Neutrophil (primary cell): ENCODE data around the gene ZNF552.
"Not testable (repeated sequence)": the region's sequence is repeated elsewhere in the genome, so short reads cannot be mapped to it uniquely, and the experiment has no call there.

Experiments used
- H3K27ac ChIP-seq: fragments of 200-600 bp; sonication (generic); 2 replicates; pipeline ENCODE4 v1.5.1; 2016; ENCODE audit warnings: mild to moderate bottlenecking, moderate library complexity
- H3K27me3 ChIP-seq: fragments of 200-600 bp; sonication (generic); 2 replicates; pipeline ENCODE4 v1.6.0; 2016; ENCODE audit warnings: mild to moderate bottlenecking
- H3K36me3 ChIP-seq: fragments of 200-600 bp; sonication (generic); 2 replicates; pipeline ENCODE4 v1.5.1; 2017
- H3K4me1 ChIP-seq, 2 experiments: fragments of 200-600 bp in 1 of 2; sonication (generic) in 1 of 2; 1 replicate in 1 of 2; 2 replicates in 1 of 2; pipeline versions ENCODE4 v1.5.1 to v1.6.1; 2013 to 2016; ENCODE audit warnings: low read depth in 1 of 2, low read length in 1 of 2, mild to moderate bottlenecking in 1 of 2, moderate library complexity in 1 of 2; ENCODE audit not compliant: control insufficient read depth in 1 of 2, insufficient read depth in 1 of 2
- H3K4me3 ChIP-seq, 2 experiments: fragments of 200-600 bp in 1 of 2; sonication (generic) in 1 of 2; 1 replicate in 1 of 2; 2 replicates in 1 of 2; pipeline ENCODE4 v1.5.1; 2013 to 2016; ENCODE audit warnings: low read depth in 1 of 2, low read length in 1 of 2, mild to moderate bottlenecking in 1 of 2, moderate library complexity in 1 of 2
- H3K9me3 ChIP-seq: fragments of 200-600 bp; sonication (generic); 2 replicates; pipeline ENCODE4 v1.5.1; 2016
- TF ChIP-seq, protein P1 (sequence below): fragments of 200-600 bp; sonication (generic); IDR thresholded peaks from 2 replicates; pipeline ENCODE4 v1.5.1; 2016; ENCODE audit warnings: antibody characterized with exemption

The ZNF552 gene

DNA sequence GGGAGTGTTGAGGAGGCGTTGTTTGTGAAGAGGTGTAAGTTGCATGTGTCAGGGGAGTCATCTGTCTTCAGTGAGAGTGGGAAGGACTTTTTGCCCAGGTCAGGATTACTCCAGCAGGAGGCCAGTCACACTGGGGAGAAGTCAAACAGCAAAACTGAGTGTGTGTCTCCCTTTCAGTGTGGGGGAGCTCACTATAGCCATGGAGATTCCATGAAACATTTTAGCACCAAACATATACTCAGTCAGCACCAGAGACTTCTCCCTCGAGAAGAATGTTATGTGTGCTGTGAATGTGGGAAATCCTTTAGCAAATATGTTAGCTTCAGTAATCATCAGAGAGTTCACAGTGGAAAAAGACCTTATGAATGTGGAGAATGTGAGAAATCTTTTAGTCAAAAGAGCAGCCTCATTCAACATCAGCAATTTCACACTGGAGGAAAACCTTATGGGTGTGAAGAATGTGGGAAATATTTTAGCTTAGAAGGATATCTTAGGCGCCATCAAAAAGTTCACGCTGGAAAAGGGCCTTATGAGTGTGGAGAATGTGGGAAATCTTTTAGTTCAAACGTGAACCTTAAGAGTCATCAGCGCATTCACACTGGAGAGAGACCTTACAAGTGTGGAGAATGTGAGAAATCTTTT lies 26.5 kb upstream of the ZNF552 start:
- no peaks in the 10 kb centered on the region for H3K9me3 ChIP-seq
- TF ChIP-seq, protein P1, sequence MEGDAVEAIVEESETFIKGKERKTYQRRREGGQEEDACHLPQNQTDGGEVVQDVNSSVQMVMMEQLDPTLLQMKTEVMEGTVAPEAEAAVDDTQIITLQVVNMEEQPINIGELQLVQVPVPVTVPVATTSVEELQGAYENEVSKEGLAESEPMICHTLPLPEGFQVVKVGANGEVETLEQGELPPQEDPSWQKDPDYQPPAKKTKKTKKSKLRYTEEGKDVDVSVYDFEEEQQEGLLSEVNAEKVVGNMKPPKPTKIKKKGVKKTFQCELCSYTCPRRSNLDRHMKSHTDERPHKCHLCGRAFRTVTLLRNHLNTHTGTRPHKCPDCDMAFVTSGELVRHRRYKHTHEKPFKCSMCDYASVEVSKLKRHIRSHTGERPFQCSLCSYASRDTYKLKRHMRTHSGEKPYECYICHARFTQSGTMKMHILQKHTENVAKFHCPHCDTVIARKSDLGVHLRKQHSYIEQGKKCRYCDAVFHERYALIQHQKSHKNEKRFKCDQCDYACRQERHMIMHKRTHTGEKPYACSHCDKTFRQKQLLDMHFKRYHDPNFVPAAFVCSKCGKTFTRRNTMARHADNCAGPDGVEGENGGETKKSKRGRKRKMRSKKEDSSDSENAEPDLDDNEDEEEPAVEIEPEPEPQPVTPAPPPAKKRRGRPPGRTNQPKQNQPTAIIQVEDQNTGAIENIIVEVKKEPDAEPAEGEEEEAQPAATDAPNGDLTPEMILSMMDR: no peak
- H3K36me3 ChIP-seq: peaks cover 13% of the 10 kb centered on the region
- no peaks in the 10 kb centered on the region for H3K27me3 ChIP-seq
- no peak overlapping the region for H3K4me3 ChIP-seq
- H3K4me1 ChIP-seq: no peaks in the 10 kb centered on the region
- no peak overlapping the region for H3K27ac ChIP-seq

DNA sequence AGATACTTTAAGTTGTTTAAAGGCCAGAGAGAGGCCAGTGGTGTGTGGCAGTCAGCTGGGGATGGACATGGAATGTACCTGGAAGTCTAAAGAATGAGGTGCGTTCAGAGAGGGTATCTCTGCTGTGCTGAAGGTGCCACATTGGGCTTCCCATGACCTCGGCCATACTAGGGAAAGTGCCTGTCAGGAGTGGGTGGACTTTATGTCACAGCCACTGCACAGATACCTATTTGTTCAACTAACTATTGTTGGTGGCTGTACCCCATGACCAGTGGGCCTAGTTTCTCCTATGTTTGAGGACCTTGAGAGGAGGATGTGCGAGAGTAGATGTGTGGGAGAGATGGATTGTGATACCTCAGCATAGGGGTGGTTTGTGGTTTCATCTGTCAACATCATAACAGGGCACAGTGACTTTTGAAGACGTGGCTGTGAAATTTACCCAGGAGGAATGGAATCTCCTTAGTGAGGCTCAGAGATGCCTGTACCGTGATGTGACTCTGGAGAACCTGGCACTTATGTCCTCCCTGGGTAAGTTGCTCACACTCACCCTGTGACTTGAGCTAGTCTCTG lies 24.0 kb upstream of the ZNF552 start:
- H3K27me3 ChIP-seq, H3K4me3 ChIP-seq, H3K4me1 ChIP-seq, H3K27ac ChIP-seq, H3K9me3 ChIP-seq: not testable (repeated sequence)
- H3K36me3 ChIP-seq: peaks cover 13% of the 10 kb centered on the region

- peaks cover 11% of the 10 kb centered on the region for H3K36me3 ChIP-seq
- H3K27ac ChIP-seq, H3K4me1 ChIP-seq, H3K9me3 ChIP-seq, H3K4me3 ChIP-seq, H3K27me3 ChIP-seq: not testable (repeated sequence)
Measured at GRCh38 chr19:57836991-57837390, 22.3 kb upstream of the ZNF552 start.

DNA sequence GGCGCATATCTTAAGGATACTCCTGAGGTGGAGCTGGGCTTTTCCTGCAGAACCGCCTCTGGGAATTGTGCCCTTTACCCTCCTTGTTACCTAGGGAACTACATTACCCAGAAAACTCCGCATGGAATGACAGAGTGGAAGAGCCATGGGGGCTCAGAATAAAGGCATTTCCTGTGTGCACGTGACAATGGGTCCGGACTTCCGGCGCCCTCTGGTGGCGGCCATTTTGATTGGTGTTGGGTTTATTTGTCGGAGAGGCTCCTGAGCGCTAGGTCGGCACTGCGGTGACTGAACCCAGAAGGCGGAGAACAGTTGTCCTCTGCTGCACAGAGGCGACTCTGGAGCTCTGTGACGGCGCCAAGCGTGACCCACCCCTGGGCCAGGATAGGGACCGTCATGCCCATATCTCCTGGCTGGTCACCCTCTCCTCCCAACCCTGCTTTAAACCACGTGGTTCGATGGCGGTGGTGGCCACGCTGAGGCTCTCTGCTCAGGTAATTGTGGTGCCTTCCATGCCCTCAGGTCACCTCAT lies 15.4 kb upstream of the ZNF552 start, which contains the start of gene ZNF587B:
Gene ZNF587B, plus strand, starts transcription at position 229 of the 532 bp plus-strand sequence. Its CDS starts 230 bp downstream, at position 459.
- Histone ChIP-seq H3K36me3 (no peaks in the 10 kb centered on the region), H3K27me3 (no peaks in the 10 kb centered on the region), H3K4me3 (no peak within 1 kb of the TSS), H3K4me1 (no peaks in the 10 kb centered on the region), H3K9me3 (no peaks in the 10 kb centered on the region), H3K27ac (peak within 1 kb of the TSS; percentile 3)
- TF ChIP-seq, protein P1: peak; percentile 52

- H3K4me1 ChIP-seq: no peaks in the 10 kb centered on the region
- H3K27me3 ChIP-seq: no peaks in the 10 kb centered on the region
- TF ChIP-seq, protein P1: no peak
- H3K27ac ChIP-seq: no peak overlapping the region
- no peaks in the 10 kb centered on the region for H3K36me3 ChIP-seq
- no peaks in the 10 kb centered on the region for H3K9me3 ChIP-seq
- no peak overlapping the region for H3K4me3 ChIP-seq
Measured at GRCh38 chr19:57829316-57829715, 14.6 kb upstream of the ZNF552 start.

DNA sequence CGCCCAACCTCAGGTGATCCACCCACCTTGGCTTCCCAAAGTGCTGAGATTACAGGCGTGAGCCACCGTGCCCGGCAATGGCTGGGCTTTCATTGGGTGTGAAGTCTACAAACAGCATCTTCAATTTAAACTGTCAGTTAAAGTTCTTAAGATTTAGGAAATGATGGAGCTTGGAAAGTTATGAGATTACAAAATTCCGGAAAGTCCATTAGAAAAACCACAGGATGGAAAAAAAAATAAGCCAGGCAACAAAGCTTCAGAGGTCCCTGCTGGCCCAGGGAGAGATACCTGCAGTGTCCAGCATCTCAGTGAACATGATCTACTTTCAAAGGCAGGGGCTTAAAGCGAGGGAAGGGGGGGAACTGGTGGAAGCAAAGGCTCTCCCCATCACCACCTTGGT lies 10.8 kb upstream of the ZNF552 start:
- no peaks in the 10 kb centered on the region for H3K27me3 ChIP-seq
- no peak overlapping the region for H3K4me3 ChIP-seq
- H3K27ac ChIP-seq: no peak overlapping the region
- H3K9me3 ChIP-seq: no peaks in the 10 kb centered on the region
- H3K4me1 ChIP-seq: no peaks in the 10 kb centered on the region
- TF ChIP-seq, protein P1: no peak
- no peaks in the 10 kb centered on the region for H3K36me3 ChIP-seq

GRCh38 chr19:57823608-57824007 lies 8.9 kb upstream of the ZNF552 start:
- not testable (repeated sequence) for H3K9me3 ChIP-seq, H3K27ac ChIP-seq, H3K4me3 ChIP-seq, H3K27me3 ChIP-seq, H3K36me3 ChIP-seq
- peaks cover 15% of the 10 kb centered on the region in 2 experiments for H3K4me1 ChIP-seq

- not testable (repeated sequence) for H3K27ac ChIP-seq, H3K4me3 ChIP-seq, H3K36me3 ChIP-seq, H3K9me3 ChIP-seq, H3K27me3 ChIP-seq
- H3K4me1 ChIP-seq: peaks cover 18 to 19% of the 10 kb centered on the region in 2 experiments
Measured at GRCh38 chr19:57823155-57823554, 8.4 kb upstream of the ZNF552 start.

- not testable (repeated sequence) for H3K27ac ChIP-seq, H3K36me3 ChIP-seq, H3K4me3 ChIP-seq, H3K9me3 ChIP-seq, H3K27me3 ChIP-seq
- H3K4me1 ChIP-seq: peaks cover 18 to 19% of the 10 kb centered on the region in 2 experiments
Measured at GRCh38 chr19:57821501-57821900, 6.8 kb upstream of the ZNF552 start.

- H3K4me1 ChIP-seq: peaks cover 18 to 19% of the 10 kb centered on the region in 2 experiments
- H3K9me3 ChIP-seq, H3K4me3 ChIP-seq, H3K27me3 ChIP-seq, H3K36me3 ChIP-seq, H3K27ac ChIP-seq: not testable (repeated sequence)
Measured at GRCh38 chr19:57821095-57821494, 6.4 kb upstream of the ZNF552 start.
